CD14-positive monocyte (primary cell): ENCODE results near the gene ANO2. TPM values are rescaled to one million over a fixed set of nuclear protein-coding genes. Genes with fewer than 3 reads are reported as not detected.

ENCODE experiments used
- DNase-seq, 3 donors: peaks; one replicate each; pipeline ENCODE4 v3.0.0-alpha.2; 2011 to 2022
- H2AFZ ChIP-seq: 2 replicates; pipeline ENCODE4 v1.6.0; 2012; ENCODE audit warnings: mild to moderate bottlenecking, low read depth, low read length, inconsistent platforms; ENCODE audit not compliant: insufficient read depth, poor library complexity, severe bottlenecking
- H3K27ac ChIP-seq, 2 donors: 1 replicate in 1 of 2; 2 replicates in 1 of 2; pipeline ENCODE4 v1.5.1; 2012 to 2013; ENCODE audit warnings: low read length in 2 of 2, control low read depth in 1 of 2, inconsistent platforms in 1 of 2, low read depth in 1 of 2, mild to moderate bottlenecking in 1 of 2
- H3K27me3 ChIP-seq, 2 donors: one replicate each; pipeline versions ENCODE4 v1.6.0 to v1.6.1; 2011 to 2013; ENCODE audit warnings: low read length in 2 of 2; ENCODE audit not compliant: control insufficient read depth in 2 of 2, insufficient read depth in 2 of 2
- H3K36me3 ChIP-seq, 2 donors: replicated peaks in 1 of 2; 1 replicate in 1 of 2; 2 replicates in 1 of 2; pipeline versions ENCODE4 v1.5.1 to v1.6.1; 2012 to 2013; ENCODE audit warnings: low read length in 2 of 2, control low read depth in 1 of 2, inconsistent platforms in 1 of 2, mild to moderate bottlenecking in 1 of 2; ENCODE audit not compliant: insufficient read depth in 2 of 2, control insufficient read depth in 1 of 2
- H3K4me1 ChIP-seq, 2 donors: 1 replicate in 1 of 2; 2 replicates in 1 of 2; pipeline versions ENCODE4 v1.5.1 to v1.6.1; 2012 to 2013; ENCODE audit warnings: low read length in 2 of 2, control low read depth in 1 of 2, inconsistent platforms in 1 of 2, mild to moderate bottlenecking in 1 of 2, moderate library complexity in 1 of 2; ENCODE audit not compliant: insufficient read depth in 2 of 2, control insufficient read depth in 1 of 2
- H3K4me2 ChIP-seq: replicated peaks from 2 replicates; pipeline ENCODE3; 2012; ENCODE audit warnings: low read length, moderate library complexity, mild to moderate bottlenecking; ENCODE audit not compliant: poor library complexity, severe bottlenecking; ENCODE audit errors: extremely low read depth
- H3K4me3 ChIP-seq, 3 experiments: fragments of 200-600 bp in 1 of 3; sonication (generic) in 1 of 3; replicated peaks in 1 of 3; 1 replicate in 2 of 3; 2 replicates in 1 of 3; pipeline ENCODE4 v1.5.1; 2011 to 2013; ENCODE audit warnings: low read length in 3 of 3, mild to moderate bottlenecking in 3 of 3, control low read depth in 2 of 3, low read depth in 2 of 3, inconsistent platforms in 1 of 3, moderate library complexity in 1 of 3
- H3K79me2 ChIP-seq: 2 replicates; pipeline ENCODE4 v1.6.0; 2012; ENCODE audit warnings: mild to moderate bottlenecking, control low read depth, inconsistent platforms, low read length, moderate library complexity; ENCODE audit not compliant: insufficient read depth
- H3K9ac ChIP-seq: 2 replicates; pipeline ENCODE4 v1.6.0; 2017; ENCODE audit warnings: low read length, mild to moderate bottlenecking; ENCODE audit not compliant: insufficient read depth, poor library complexity, severe bottlenecking
- H3K9me3 ChIP-seq, 2 donors: replicated peaks in 1 of 2; 1 replicate in 1 of 2; 2 replicates in 1 of 2; pipeline versions ENCODE4 v1.5.1 to v1.6.1; 2012 to 2013; ENCODE audit warnings: low read length in 2 of 2, control low read depth in 1 of 2; ENCODE audit not compliant: control insufficient read depth in 1 of 2, insufficient read depth in 1 of 2
- H4K20me1 ChIP-seq: 2 replicates; pipeline ENCODE4 v1.6.0; 2012; ENCODE audit warnings: mild to moderate bottlenecking, low read length, control low read depth, moderate library complexity; ENCODE audit not compliant: insufficient read depth
- H3K27ac Mint-ChIP-seq, 7 donors: one replicate each; pipeline ENCODE4 v1.8.0; 2020; ENCODE audit warnings: mild to moderate bottlenecking in 7 of 7, mixed read lengths in 7 of 7, moderate library complexity in 6 of 7, inconsistent platforms in 2 of 7
- H3K27me3 Mint-ChIP-seq, 3 donors: one replicate each; pipeline ENCODE4 v1.8.0; 2021 to 2022; ENCODE audit warnings: low read depth in 3 of 3, mild to moderate bottlenecking in 3 of 3, mixed read lengths in 3 of 3, moderate library complexity in 3 of 3, inconsistent platforms in 1 of 3
- H3K36me3 Mint-ChIP-seq, 2 donors: one replicate each; pipeline ENCODE4 v1.8.0; 2020; ENCODE audit warnings: mixed read lengths in 2 of 2, inconsistent platforms in 1 of 2, mild to moderate bottlenecking in 1 of 2
- H3K4me1 Mint-ChIP-seq: one replicate; pipeline ENCODE4 v1.8.0; 2020; ENCODE audit warnings: mild to moderate bottlenecking, mixed read lengths
- H3K4me3 Mint-ChIP-seq, 2 donors: one replicate each; pipeline ENCODE4 v1.8.0; 2020; ENCODE audit warnings: mild to moderate bottlenecking in 2 of 2, mixed read lengths in 2 of 2, moderate library complexity in 1 of 2
- H3K9me3 Mint-ChIP-seq, 7 donors: one replicate each; pipeline ENCODE4 v1.8.0; 2020 to 2022; ENCODE audit warnings: mixed read lengths in 7 of 7, mild to moderate bottlenecking in 6 of 7, moderate library complexity in 6 of 7, inconsistent platforms in 2 of 7
- CTCF ChIP-seq: fragments of 200-600 bp; IDR thresholded peaks from one replicate; pipeline ENCODE4 v1.8.0; 2022; ENCODE audit warnings: antibody characterized with exemption, mild to moderate bottlenecking
- WGBS: methylation state at CpG from one replicate; pipeline ENCODE4 v1.1.5; 2013; ENCODE audit warnings: missing lambda C conversion rate; ENCODE audit not compliant: insufficient coverage; 5-methylcytosine and 5-hydroxymethylcytosine counted together
- intact Hi-C, 2 donors: fragments of 100-400 bp; cut with micrococcal nuclease; formaldehyde crosslinking; loops; one replicate each; pipeline versions ENCODE4 v1.15.0 to v1.15.1; 2023
- polyA plus RNA-seq, 3 donors: library from polyadenylated mRNA; depleted of rRNA in 1 of 3; unstranded in 2 of 3; stranded (reverse) in 1 of 3; fragments of 300-500 nt in 2 of 3; fragments of >200 nt in 1 of 3; fragmentation: Illumina TruSeq in 2 of 3; gene quantifications; 1 replicate in 2 of 3; 2 replicates in 1 of 3; pipeline ENCODE4 v1.2.3, GENCODE V29; 2012 to 2021

Gene ANO2
- polyA plus RNA-seq, 3 donors, result not detected

GRCh38 chr12:5723711-5724252, 221.3 kb downstream of the ANO2 start:
- intact Hi-C loops, result no loop called here
- peaks cover 2% of the 10 kb centered on the region for H3K4me1 Mint-ChIP-seq
- H3K27ac Mint-ChIP-seq, result no peak overlapping the region
- Histone ChIP-seq H3K4me1 (no peaks in the 10 kb centered on the region), H3K9ac (no peak overlapping the region), H3K27me3 (peaks cover 6 to 20% of the 10 kb centered on the region in 2 donors), H2AFZ (no peak overlapping the region), H3K36me3 (no peaks in the 10 kb centered on the region), H3K27ac (no peak overlapping the region), H3K4me3 (no peak overlapping the region), H3K4me2 (no peak overlapping the region), H3K9me3 (no peaks in the 10 kb centered on the region), H3K79me2 (no peaks in the 10 kb centered on the region), H4K20me1 (no peaks in the 10 kb centered on the region)
- H3K36me3 Mint-ChIP-seq, result no peaks in the 10 kb centered on the region
- no peak for DNase-seq
- H3K4me3 Mint-ChIP-seq, result no peak overlapping the region
- WGBS, result 91% methylated on average over 4 of the region's 4 CpGs
- peaks cover 10 to 33% (median 18%) of the 10 kb centered on the region in 3 donors for H3K27me3 Mint-ChIP-seq
- H3K9me3 Mint-ChIP-seq, result peaks cover 0 to 1% (median 0%) of the 10 kb centered on the region in 7 donors
- no peak for TF ChIP-seq CTCF

DNA sequence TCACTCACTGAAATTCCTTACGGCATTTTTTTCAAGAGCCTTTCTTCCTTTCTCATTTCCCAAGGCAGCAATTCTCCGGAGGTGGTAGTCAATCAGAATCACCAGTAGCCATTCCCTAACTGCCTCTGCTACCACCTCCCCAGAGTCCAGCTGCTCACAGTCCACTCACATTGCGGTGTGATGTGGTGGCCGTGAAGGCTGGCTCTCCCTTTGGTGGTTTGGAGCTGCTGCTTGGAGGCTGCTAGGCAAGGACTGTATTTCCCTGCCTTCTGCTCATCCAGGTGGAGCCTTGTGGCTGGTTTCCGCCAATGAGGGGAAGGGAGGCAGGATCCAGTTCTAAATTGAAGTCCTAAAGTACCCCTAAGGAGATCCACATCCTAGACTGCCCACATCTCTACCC, 222.0 kb downstream of the ANO2 start:
- Histone ChIP-seq H2AFZ (no peak overlapping the region), H3K36me3 (no peaks in the 10 kb centered on the region), H3K4me2 (no peak overlapping the region), H4K20me1 (no peaks in the 10 kb centered on the region), H3K27ac (no peak overlapping the region), H3K27me3 (peaks cover 6 to 20% of the 10 kb centered on the region in 2 donors), H3K9ac (no peak overlapping the region), H3K9me3 (no peaks in the 10 kb centered on the region), H3K4me3 (no peak overlapping the region), H3K79me2 (no peaks in the 10 kb centered on the region), H3K4me1 (no peaks in the 10 kb centered on the region)
- H3K36me3 Mint-ChIP-seq, result no peaks in the 10 kb centered on the region
- no peak for DNase-seq
- peaks cover 13 to 38% (median 21%) of the 10 kb centered on the region in 3 donors for H3K27me3 Mint-ChIP-seq
- 100% methylated on average over 2 of the region's 5 CpGs for WGBS
- H3K27ac Mint-ChIP-seq, result no peak overlapping the region
- TF ChIP-seq CTCF, result no peak
- intact Hi-C loops, result no loop called here
- H3K4me3 Mint-ChIP-seq, result no peak overlapping the region
- peaks cover 0 to 1% (median 0%) of the 10 kb centered on the region in 7 donors for H3K9me3 Mint-ChIP-seq
- peaks cover 2% of the 10 kb centered on the region for H3K4me1 Mint-ChIP-seq
